Endothelial cell of umbilical vein (primary cell): Measurements from ENCODE around the gene KRTAP5-2. TPM values are rescaled to one million over a fixed set of nuclear protein-coding genes. Genes with fewer than 3 reads are reported as not detected.

Source experiments
- BruUV-seq: library from RNA; stranded (reverse); fragments of 400-500 nt; replicated peaks from 2 replicates; lab custom pipeline; 2021; lab: Mats Ljungman, UMichigan
- CTCF ChIA-PET: fragments of 300-600, 350-600 bp; sonication (Branson Sonifier 250); formaldehyde crosslinking; loops from one replicate; lab custom pipeline; 2021; ENCODE audit warnings: antibody characterized with exemption, inconsistent platforms; lab: Charles Lee
- POLR2A ChIA-PET: fragments of 300-600, 350-600 bp; sonication (Branson Sonifier 250); formaldehyde crosslinking; loops from one replicate; lab custom pipeline; 2021; ENCODE audit warnings: antibody characterized with exemption, inconsistent platforms; lab: Charles Lee
- DNase-seq: peaks from one replicate; pipeline ENCODE4 v3.0.0-alpha.2; 2011; ENCODE audit warnings: low read depth, low spot score
- FAIRE-seq: peaks from 2 replicates; lab custom pipeline; 2011; peaks lifted over from hg19 to GRCh38; lab: Jason Lieb, UNC
- H2AFZ ChIP-seq: 2 replicates; pipeline ENCODE4 v1.6.0; 2012; ENCODE audit warnings: low read depth, low read length, control low read depth, inconsistent platforms
- H3K27ac ChIP-seq: 2 replicates; pipeline ENCODE4 v1.5.1; 2011; ENCODE audit warnings: low read depth, mild to moderate bottlenecking, control low read depth, low read length, moderate library complexity; ENCODE audit not compliant: insufficient read depth
- H3K27me3 ChIP-seq, 2 experiments: 2 replicates each; pipeline versions ENCODE4 v1.6.0 to v1.6.1; 2011; ENCODE audit warnings: low read length in 2 of 2, mixed read lengths in 1 of 2; ENCODE audit not compliant: control insufficient read depth in 2 of 2, insufficient read depth in 2 of 2
- H3K36me3 ChIP-seq, 2 experiments: 2 replicates in 1 of 2; 3 replicates in 1 of 2; pipeline ENCODE4 v1.5.1; 2011; ENCODE audit warnings: low read length in 2 of 2, mild to moderate bottlenecking in 1 of 2, moderate library complexity in 1 of 2; ENCODE audit not compliant: control insufficient read depth in 2 of 2, insufficient read depth in 2 of 2; ENCODE audit errors: extremely low read depth in 1 of 2
- H3K4me1 ChIP-seq: 3 replicates; pipeline ENCODE4 v1.5.1; 2011; ENCODE audit warnings: mild to moderate bottlenecking, low read length; ENCODE audit not compliant: control insufficient read depth, insufficient read depth; ENCODE audit errors: extremely low read depth
- H3K4me2 ChIP-seq: 2 replicates; pipeline ENCODE4 v1.6.1; 2011; ENCODE audit warnings: low read length, control low read depth, mixed read lengths; ENCODE audit not compliant: insufficient read depth
- H3K4me3 ChIP-seq, 3 experiments: fragments of 200-600 bp in 1 of 3; sonication (generic), shearing (Covaris generic) in 1 of 3; replicated peaks in 1 of 3; 2 replicates each; pipeline ENCODE4 v1.5.1; 2011 to 2016; ENCODE audit warnings: control low read depth in 3 of 3, low read length in 3 of 3, mild to moderate bottlenecking in 2 of 3, inconsistent platforms in 1 of 3, low read depth in 1 of 3, moderate library complexity in 1 of 3; ENCODE audit not compliant: insufficient read depth in 1 of 3
- H3K79me2 ChIP-seq: 2 replicates; pipeline ENCODE4 v1.6.0; 2012; ENCODE audit warnings: low read length, inconsistent platforms; ENCODE audit not compliant: control insufficient read depth, insufficient read depth
- H3K9ac ChIP-seq: replicated peaks from 2 replicates; pipeline ENCODE3; 2011; ENCODE audit warnings: low read length, control low read depth; ENCODE audit not compliant: insufficient read depth; ENCODE audit errors: extremely low read depth
- H3K9me1 ChIP-seq: replicated peaks from 3 replicates; pipeline ENCODE4 v1.6.0; 2011; ENCODE audit warnings: mild to moderate bottlenecking, low read length; ENCODE audit not compliant: control insufficient read depth, insufficient read depth; ENCODE audit errors: extremely low read depth
- H3K9me3 ChIP-seq: replicated peaks from 2 replicates; pipeline ENCODE4 v1.5.1; 2012; ENCODE audit warnings: low read length, inconsistent platforms; ENCODE audit not compliant: control insufficient read depth, insufficient read depth
- H4K20me1 ChIP-seq: replicated peaks from 2 replicates; pipeline ENCODE3; 2011; ENCODE audit warnings: mild to moderate bottlenecking, low read length; ENCODE audit not compliant: control insufficient read depth, insufficient read depth; ENCODE audit errors: extremely low read depth
- FOS ChIP-seq: IDR thresholded peaks from 2 replicates; pipeline ENCODE4 v1.6.1; 2011; ENCODE audit warnings: mild to moderate bottlenecking, low read length, moderate library complexity, borderline replicate concordance; ENCODE audit not compliant: insufficient read depth
- GATA2 ChIP-seq: IDR thresholded peaks from 2 replicates; pipeline ENCODE4 v1.7.0; 2011; ENCODE audit warnings: low read depth, mild to moderate bottlenecking, moderate library complexity, mixed read lengths, low read length; ENCODE audit not compliant: insufficient read length, insufficient read depth
- JUN ChIP-seq: IDR thresholded peaks from 2 replicates; pipeline ENCODE4 v1.6.1; 2011; ENCODE audit warnings: borderline replicate concordance, low read depth; ENCODE audit not compliant: insufficient read length, insufficient read depth
- POLR2A ChIP-seq: IDR thresholded peaks from 2 replicates; pipeline ENCODE4 v1.6.1; 2012; ENCODE audit warnings: low read depth, mild to moderate bottlenecking, control low read depth, low read length
- POLR2AphosphoS5 ChIP-seq: IDR thresholded peaks from 2 replicates; pipeline ENCODE4 v1.6.1; 2012; ENCODE audit warnings: low read depth, mild to moderate bottlenecking, control low read depth, low read length, moderate library complexity; ENCODE audit not compliant: insufficient read depth
- dilution Hi-C: fragments of 300-500 bp; cut with MboI; formaldehyde crosslinking; loops from one replicate; pipeline ENCODE4 v1.15.0; 2019; ENCODE audit warnings: low sequenced_read_pairs; ENCODE audit not compliant: extremely low pct_ligation_motif_present
- intact Hi-C: fragments of 100-400 bp; cut with micrococcal nuclease; formaldehyde crosslinking; loops from one replicate; pipeline ENCODE4 v1.10.0; 2022
- polyA plus RNA-seq, 4 experiments: library from polyadenylated mRNA; depleted of rRNA in 3 of 4; stranded (reverse) in 3 of 4; unstranded in 1 of 4; fragments of >200 nt; gene quantifications; 2 replicates each; pipeline versions ENCODE4 v1.2.1 to v1.2.3, GENCODE V29; 2011 to 2012; ENCODE audit warnings: missing spikeins in 1 of 4
- total RNA-seq: library from RNA; stranded (reverse); gene quantifications from 2 replicates; pipeline ENCODE4 v1.2.3, GENCODE V29; 2021
- TF ChIP-seq, protein P1 (sequence below), 2 donors: IDR thresholded peaks; 1 replicate in 1 of 2; 2 replicates in 1 of 2; pipeline ENCODE4 v1.5.1; 2011; ENCODE audit warnings: low read length in 2 of 2, mild to moderate bottlenecking in 2 of 2, moderate library complexity in 2 of 2, control low read depth in 1 of 2, inconsistent platforms in 1 of 2, low read depth in 1 of 2; ENCODE audit not compliant: insufficient read depth in 1 of 2; ENCODE audit errors: extremely low read depth in 1 of 2
- TF ChIP-seq, protein P2 (sequence below): IDR thresholded peaks from 2 replicates; pipeline ENCODE4 v1.6.1; 2011; ENCODE audit not compliant: insufficient read depth, insufficient read length

Gene KRTAP5-2
- total and polyA plus RNA-seq, 2 donors (not counting 3 experiments of a cell fraction or from before 2014, with no cell fraction given): not detected

DNA sequence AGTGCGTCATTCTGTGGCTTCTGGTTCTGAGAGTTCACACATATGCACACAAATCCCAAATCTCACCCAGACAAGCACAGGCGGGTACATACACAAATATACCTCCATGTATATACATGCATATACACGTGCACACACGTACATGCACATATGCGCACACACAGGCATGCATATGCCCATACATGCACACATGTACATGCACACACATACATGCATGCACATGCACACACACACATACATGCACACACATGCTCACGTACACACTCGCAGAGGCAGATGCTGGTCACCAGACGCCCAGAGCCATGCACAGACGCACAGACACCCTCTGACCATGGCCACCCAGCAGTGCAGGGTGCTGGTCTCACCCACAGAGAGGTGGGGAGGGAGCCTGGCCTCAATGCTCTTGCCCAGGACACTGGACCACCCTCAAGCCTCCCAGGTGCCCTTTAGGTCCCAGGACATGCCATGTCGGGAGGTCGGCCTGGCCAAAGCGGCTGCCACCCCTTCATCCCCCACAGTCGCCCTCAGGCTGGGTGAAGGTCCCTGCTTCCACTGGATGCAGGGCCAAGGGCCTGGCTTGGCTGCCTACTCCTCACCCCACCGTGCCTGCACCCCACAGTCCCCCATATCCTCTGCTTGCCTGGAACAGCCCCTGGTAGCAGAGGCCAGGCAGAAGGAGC, 35.5 kb downstream of the KRTAP5-2 start:
- Histone ChIP-seq H3K4me2 (no peak overlapping the region), H3K9me3 (no peaks in the 10 kb centered on the region), H3K4me3 (no peak overlapping the region), H4K20me1 (no peaks in the 10 kb centered on the region), H2AFZ (no peak overlapping the region), H3K9ac (no peak overlapping the region), H3K36me3 (peaks cover 0 to 3% of the 10 kb centered on the region in 2 experiments), H3K79me2 (no peaks in the 10 kb centered on the region), H3K4me1 (no peaks in the 10 kb centered on the region), H3K9me1 (no peaks in the 10 kb centered on the region), H3K27ac (no peak overlapping the region), H3K27me3 (no peaks in the 10 kb centered on the region)
- intact Hi-C loops: no loop called here
- FAIRE-seq: no peak
- TF ChIP-seq POLR2A: no peak
- TF ChIP-seq GATA2: no peak
- TF ChIP-seq, protein P1, sequence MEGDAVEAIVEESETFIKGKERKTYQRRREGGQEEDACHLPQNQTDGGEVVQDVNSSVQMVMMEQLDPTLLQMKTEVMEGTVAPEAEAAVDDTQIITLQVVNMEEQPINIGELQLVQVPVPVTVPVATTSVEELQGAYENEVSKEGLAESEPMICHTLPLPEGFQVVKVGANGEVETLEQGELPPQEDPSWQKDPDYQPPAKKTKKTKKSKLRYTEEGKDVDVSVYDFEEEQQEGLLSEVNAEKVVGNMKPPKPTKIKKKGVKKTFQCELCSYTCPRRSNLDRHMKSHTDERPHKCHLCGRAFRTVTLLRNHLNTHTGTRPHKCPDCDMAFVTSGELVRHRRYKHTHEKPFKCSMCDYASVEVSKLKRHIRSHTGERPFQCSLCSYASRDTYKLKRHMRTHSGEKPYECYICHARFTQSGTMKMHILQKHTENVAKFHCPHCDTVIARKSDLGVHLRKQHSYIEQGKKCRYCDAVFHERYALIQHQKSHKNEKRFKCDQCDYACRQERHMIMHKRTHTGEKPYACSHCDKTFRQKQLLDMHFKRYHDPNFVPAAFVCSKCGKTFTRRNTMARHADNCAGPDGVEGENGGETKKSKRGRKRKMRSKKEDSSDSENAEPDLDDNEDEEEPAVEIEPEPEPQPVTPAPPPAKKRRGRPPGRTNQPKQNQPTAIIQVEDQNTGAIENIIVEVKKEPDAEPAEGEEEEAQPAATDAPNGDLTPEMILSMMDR (IDR thresholded peaks at IDR 0.05; ENCODE audit: extremely low read depth in 1 of 2, insufficient read depth in 1 of 2, low read depth in 1 of 2, low read length in 2 of 2): no peak
- no peak for TF ChIP-seq POLR2AphosphoS5
- TF ChIP-seq FOS: no peak
- TF ChIP-seq, protein P2, sequence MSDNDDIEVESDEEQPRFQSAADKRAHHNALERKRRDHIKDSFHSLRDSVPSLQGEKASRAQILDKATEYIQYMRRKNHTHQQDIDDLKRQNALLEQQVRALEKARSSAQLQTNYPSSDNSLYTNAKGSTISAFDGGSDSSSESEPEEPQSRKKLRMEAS: no peak
- TF ChIP-seq JUN: no peak
- CTCF ChIA-PET: interaction anchor here (5.5 kb wide), 1 partner anchor 12 kb away, joined by 36 read pairs; no protein-coding TSS in a partner anchor
- dilution Hi-C loops: no loop called here
- no TSS peak for BruUV-seq
- POLR2A ChIA-PET: no interaction called here
- no peak for DNase-seq
